HepG2 (cell line): Measurements from ENCODE around the gene MBD3L5. TPM values are rescaled to one million over a fixed set of nuclear protein-coding genes. Genes with fewer than 3 reads are reported as not detected.
"Not testable (repeated sequence)": the region's sequence is repeated elsewhere in the genome, so short reads cannot be mapped to it uniquely, and the experiment has no call there.

Experiments used
- ATAC-seq: fragments of 200-7000 bp; cut with Tn5 transposase; 3 replicates; pipeline ENCODE4 v1.9.1; 2020; ENCODE audit warnings: mild to moderate bottlenecking, moderate library complexity
- BruUV-seq: library from RNA; stranded (reverse); fragments of 400-500 nt; replicated peaks from 2 replicates; lab custom pipeline; 2021; lab: Mats Ljungman, UMichigan
- CTCF ChIA-PET: fragments of 300-600 bp; formaldehyde crosslinking; extraction: SDS; loops from one replicate; lab custom pipeline; 2021; ENCODE audit warnings: low total read pairs, inconsistent platforms, low intra/inter-chr PET ratio; lab: Yijun Ruan, JAX
- POLR2A ChIA-PET: fragments of 350-600 bp; sonication (Branson Sonifier 250); formaldehyde crosslinking; loops from one replicate; lab custom pipeline; 2020; ENCODE audit warnings: antibody characterized with exemption, inconsistent platforms; lab: Yijun Ruan, JAX
- DNase-seq: peaks from one replicate; pipeline ENCODE4 v3.0.0-alpha.2; 2015; ENCODE audit warnings: low spot score
- FAIRE-seq: peaks from 3 replicates; lab custom pipeline; 2011; peaks lifted over from hg19 to GRCh38; lab: Jason Lieb, UNC
- H2AFZ ChIP-seq: one replicate; pipeline ENCODE4 v1.6.1; 2011; ENCODE audit warnings: low read length, inconsistent platforms
- H3K27ac ChIP-seq: fragments of 300-600 bp; 3 replicates; pipeline ENCODE4 v1.8.0; 2011; ENCODE audit warnings: mixed run types, mild to moderate bottlenecking, mixed read lengths, low read length, inconsistent platforms; ENCODE audit not compliant: insufficient read depth; ENCODE audit errors: extremely low read length
- H3K27me3 ChIP-seq, 2 experiments: fragments of 200-600 bp in 1 of 2; 2 replicates in 1 of 2; 3 replicates in 1 of 2; pipeline versions ENCODE4 v1.6.0 to v1.8.0; 2011; ENCODE audit warnings: low read length in 2 of 2, mild to moderate bottlenecking in 2 of 2, moderate library complexity in 2 of 2, inconsistent platforms in 1 of 2; ENCODE audit not compliant: insufficient read depth in 2 of 2, control insufficient read depth in 1 of 2
- H3K36me3 ChIP-seq, 2 experiments: fragments of 200-600 bp in 1 of 2; replicated peaks in 1 of 2; 2 replicates in 1 of 2; 3 replicates in 1 of 2; pipeline versions ENCODE4 v1.5.1 to v1.8.0; 2011; ENCODE audit warnings: low read length in 2 of 2, inconsistent platforms in 1 of 2; ENCODE audit not compliant: insufficient read depth in 2 of 2, control insufficient read depth in 1 of 2
- H3K4me1 ChIP-seq: 2 replicates; pipeline ENCODE4 v1.5.1; 2012; ENCODE audit warnings: low read length, inconsistent platforms; ENCODE audit not compliant: insufficient read depth
- H3K4me2 ChIP-seq: 2 replicates; pipeline ENCODE4 v1.6.0; 2011; ENCODE audit warnings: low read depth, low read length, inconsistent platforms
- H3K4me3 ChIP-seq, 3 experiments: fragments of 200-600 bp in 1 of 3; sonication (generic), shearing (Covaris generic) in 1 of 3; replicated peaks in 1 of 3; 2 replicates each; pipeline ENCODE4 v1.5.1; 2011 to 2016; ENCODE audit warnings: low read length in 3 of 3, inconsistent platforms in 2 of 3, low read depth in 2 of 3, mild to moderate bottlenecking in 2 of 3, control low read depth in 1 of 3, mixed read lengths in 1 of 3; ENCODE audit not compliant: insufficient read depth in 1 of 3
- H3K79me2 ChIP-seq: one replicate; pipeline ENCODE4 v1.6.1; 2011; ENCODE audit warnings: low read length, inconsistent platforms; ENCODE audit not compliant: insufficient read depth
- H3K9ac ChIP-seq: 2 replicates; pipeline ENCODE4 v1.6.0; 2011; ENCODE audit warnings: mild to moderate bottlenecking, low read depth, low read length, inconsistent platforms; ENCODE audit not compliant: insufficient read depth
- H3K9me3 ChIP-seq: 2 replicates; pipeline ENCODE4 v1.5.1; 2012; ENCODE audit warnings: mild to moderate bottlenecking, low read length
- H4K20me1 ChIP-seq: 2 replicates; pipeline ENCODE4 v1.6.0; 2011; ENCODE audit warnings: inconsistent platforms, mild to moderate bottlenecking, low read length, moderate library complexity; ENCODE audit not compliant: insufficient read depth
- CBX1 ChIP-seq: IDR thresholded peaks from one replicate; pipeline ENCODE4 v1.6.1; 2016; ENCODE audit warnings: antibody characterized with exemption, low read depth
- CBX5 ChIP-seq: sonication (generic); formaldehyde crosslinking; IDR thresholded peaks from 2 replicates; pipeline ENCODE4 v1.4.0; 2020; ENCODE audit warnings: missing genetic modification reagents, borderline replicate concordance
- CTCF ChIP-seq: sonication (generic); formaldehyde crosslinking; IDR thresholded peaks from 2 replicates; pipeline ENCODE4 v1.5.0; 2020; ENCODE audit warnings: mild to moderate bottlenecking, missing genetic modification reagents, moderate library complexity
- HMGXB4 ChIP-seq, 2 experiments: sonication (generic) in 1 of 2; formaldehyde crosslinking in 1 of 2; IDR thresholded peaks; 2 replicates each; pipeline versions ENCODE4 v1.4.0 to v1.6.1; 2018 to 2020; ENCODE audit warnings: missing genetic modification reagents in 2 of 2, borderline replicate concordance in 1 of 2, low read depth in 1 of 2, mild to moderate bottlenecking in 1 of 2, missing biosample characterization in 1 of 2
- KDM2A ChIP-seq: sonication (generic); formaldehyde crosslinking; IDR thresholded peaks from 2 replicates; pipeline ENCODE4 v1.4.0; 2020; ENCODE audit warnings: low read depth, missing genetic modification reagents, borderline replicate concordance
- SETDB1 ChIP-seq: sonication (generic); formaldehyde crosslinking; IDR thresholded peaks from 2 replicates; pipeline ENCODE4 v1.5.1; 2020; ENCODE audit warnings: missing genetic modification reagents, mild to moderate bottlenecking, borderline replicate concordance
- STAG1 ChIP-seq: sonication (generic); formaldehyde crosslinking; IDR thresholded peaks from 2 replicates; pipeline ENCODE4 v1.4.0; 2020; ENCODE audit warnings: missing genetic modification reagents
- ZBTB33 ChIP-seq: sonication (generic); formaldehyde crosslinking; IDR thresholded peaks from 2 replicates; pipeline ENCODE4 v1.4.0; 2020; ENCODE audit warnings: missing genetic modification reagents
- ZNF280B ChIP-seq: sonication (generic); formaldehyde crosslinking; IDR thresholded peaks from 2 replicates; pipeline ENCODE4 v1.5.0; 2020; ENCODE audit warnings: missing genetic modification reagents, mild to moderate bottlenecking, borderline replicate concordance
- ZNF280D ChIP-seq: sonication (generic); formaldehyde crosslinking; IDR thresholded peaks from 2 replicates; pipeline ENCODE4 v1.5.1; 2020; ENCODE audit warnings: mild to moderate bottlenecking, missing genetic modification reagents
- ZNF768 ChIP-seq: sonication (generic); formaldehyde crosslinking; IDR thresholded peaks from 2 replicates; pipeline ENCODE4 v1.4.0; 2020; ENCODE audit warnings: missing genetic modification reagents
- WGBS: methylation state at CpG from one replicate; pipeline ENCODE4 v1.1.6; 2017; ENCODE audit warnings: low lambda C conversion rate; 5-methylcytosine and 5-hydroxymethylcytosine counted together
- in situ Hi-C: cut with HindIII; loops from 2 replicates; pipeline ENCODE4 v1.10.0; 2017; ENCODE audit warnings: low pct_unique_long_range_greater_than_20kb; ENCODE audit not compliant: extremely low pct_ligation_motif_present
- intact Hi-C: fragments of 100-400 bp; cut with micrococcal nuclease; formaldehyde crosslinking; loops from one replicate; pipeline ENCODE4 v1.10.0; 2022; ENCODE audit not compliant: unreplicated experiment
- polyA plus RNA-seq, 8 experiments: library from polyadenylated mRNA; depleted of rRNA in 3 of 8; stranded (reverse) in 7 of 8; unstranded in 1 of 8; fragments of >200 nt; fragmentation: Illumina TruSeq in 4 of 8; extraction: Trizol in 4 of 8; gene quantifications; 2 replicates each; pipeline versions ENCODE4 v1.2.1 to v1.2.3, GENCODE V29; 2011 to 2016; ENCODE audit warnings: low read depth in 4 of 8, missing spikeins in 1 of 8, mixed read lengths in 1 of 8; ENCODE audit not compliant: insufficient read depth in 1 of 8
- total RNA-seq, 5 experiments: library from RNA; depleted of rRNA; stranded (reverse); fragments of >200 nt; fragmentation: Illumina TruSeq; extraction: Trizol; gene quantifications; 2 replicates each; pipeline ENCODE4 v1.2.3, GENCODE V29; 2016; ENCODE audit warnings: low read depth in 1 of 5

Gene MBD3L5
- total and polyA plus RNA-seq, 2 of the 13 experiments (the other 11 are each of a cell fraction or from before 2014, with no cell fraction given), result not detected

GRCh38 chr19:7067122-7067521 is 36.7 kb downstream of the MBD3L5 start:
- 50% methylated on average over 5 of the region's 13 CpGs for WGBS
- H3K4me3 ChIP-seq, in situ Hi-C loops, CTCF ChIA-PET, H3K4me2 ChIP-seq, FAIRE-seq, intact Hi-C loops, BruUV-seq, H3K27me3 ChIP-seq, H3K9ac ChIP-seq, H3K9me3 ChIP-seq, H3K36me3 ChIP-seq, H3K27ac ChIP-seq, POLR2A ChIA-PET, H2AFZ ChIP-seq, H4K20me1 ChIP-seq, ATAC-seq: not testable (repeated sequence)
- H3K79me2 ChIP-seq, result peaks cover 11% of the 10 kb centered on the region
- peak; percentile 44 for DNase-seq
- peaks cover 14% of the 10 kb centered on the region for H3K4me1 ChIP-seq
- peak; percentile 82; the same call in 1 of the 2 replicates for TF ChIP-seq SETDB1 (CRISPR knock-in tag)
- peak; percentile 62; the same call in 1 of the 2 replicates for TF ChIP-seq CBX5 (CRISPR knock-in tag)
- peak; percentile 44; the same call in 1 of the 2 replicates for TF ChIP-seq KDM2A (CRISPR knock-in tag)
- TF ChIP-seq ZBTB33, result peak; percentile 94
- peak; percentile 58 for TF ChIP-seq CTCF (CRISPR knock-in tag)
- peak; percentile 79; the same call in 1 of the 2 replicates for TF ChIP-seq ZNF280D (CRISPR knock-in tag)
- TF ChIP-seq ZNF280B (CRISPR knock-in tag), result peak; percentile 97
- TF ChIP-seq STAG1 (CRISPR knock-in tag), result peak; percentile 51
- TF ChIP-seq ZNF768 (CRISPR knock-in tag), result 0 out of 2 replicates have a peak, but pooled peaks have one; percentile 20
- peak; percentile 74 for TF ChIP-seq CBX1
- 0 out of 4 replicates have a peak, but pooled peaks of 1 of the 2 experiments have one; percentile 27 for TF ChIP-seq HMGXB4 (CRISPR knock-in tag; IDR thresholded peaks at IDR 0.05; ENCODE audit: borderline replicate concordance in 1 of 2, low read depth in 1 of 2)
